ENCODE results near the gene CACNA1I. TPM values are rescaled to one million over a fixed set of nuclear protein-coding genes. Genes with fewer than 3 reads are reported as not detected.

Gene CACNA1I
- polyA plus RNA-seq, 3 donors: 0.04 TPM; not detected in 2

- Mint-ChIP-seq H3K27me3 (ENCODE audit: low read depth in 3 of 3) (peaks cover 6 to 29% (median 7%) of the 10 kb centered on the region in 3 donors), H3K36me3 (no peaks in the 10 kb centered on the region), H3K9me3 (peaks cover 0 to 1% (median 0%) of the 10 kb centered on the region in 7 donors), H3K4me1 (no peaks in the 10 kb centered on the region), H3K27ac (no peak overlapping the region), H3K4me3 (no peak overlapping the region)
- Histone ChIP-seq H3K4me3 (replicated peaks in 1 of 3; ENCODE audit: low read depth in 2 of 3, low read length in 3 of 3) (no peak overlapping the region), H3K27me3 (ENCODE audit: control insufficient read depth in 2 of 2, insufficient read depth in 2 of 2, low read length in 2 of 2) (peaks cover 0 to 4% of the 10 kb centered on the region in 2 donors), H2AFZ (ENCODE audit: insufficient read depth, low read depth, low read length, poor library complexity, severe bottlenecking) (no peak overlapping the region), H3K79me2 (ENCODE audit: insufficient read depth, low read length) (no peaks in the 10 kb centered on the region), H3K9me3 (replicated peaks in 1 of 2; ENCODE audit: control insufficient read depth in 1 of 2, insufficient read depth in 1 of 2, low read length in 2 of 2) (no peaks in the 10 kb centered on the region), H3K9ac (ENCODE audit: insufficient read depth, low read length, poor library complexity, severe bottlenecking) (no peak overlapping the region), H3K4me2 (replicated peaks; ENCODE audit: extremely low read depth, low read length, poor library complexity, severe bottlenecking) (no peak overlapping the region), H4K20me1 (ENCODE audit: insufficient read depth, low read length) (no peaks in the 10 kb centered on the region), H3K27ac (ENCODE audit: low read depth in 1 of 2, low read length in 2 of 2) (no peak overlapping the region), H3K36me3 (replicated peaks in 1 of 2; ENCODE audit: control insufficient read depth in 1 of 2, insufficient read depth in 2 of 2, low read length in 2 of 2) (no peaks in the 10 kb centered on the region), H3K4me1 (ENCODE audit: control insufficient read depth in 1 of 2, insufficient read depth in 2 of 2, low read length in 2 of 2) (no peaks in the 10 kb centered on the region)
- DNase-seq: no peak
- intact Hi-C loops (cut with micrococcal nuclease): no loop called here
- TF ChIP-seq CTCF (IDR thresholded peaks at IDR 0.05): no peak
- WGBS (ENCODE audit: insufficient coverage): 90% methylated on average over 11 of the region's 12 CpGs
Observed at GRCh38 chr22:39728236-39728860, 157.8 kb downstream of the CACNA1I start.

- Histone ChIP-seq H3K27ac (ENCODE audit: low read depth in 1 of 2, low read length in 2 of 2) (no peak overlapping the region), H3K4me2 (replicated peaks; ENCODE audit: extremely low read depth, low read length, poor library complexity, severe bottlenecking) (no peak overlapping the region), H3K4me1 (ENCODE audit: control insufficient read depth in 1 of 2, insufficient read depth in 2 of 2, low read length in 2 of 2) (no peaks in the 10 kb centered on the region), H3K79me2 (ENCODE audit: insufficient read depth, low read length) (no peaks in the 10 kb centered on the region), H3K4me3 (replicated peaks in 1 of 3; ENCODE audit: low read depth in 2 of 3, low read length in 3 of 3) (no peak overlapping the region), H3K27me3 (ENCODE audit: control insufficient read depth in 2 of 2, insufficient read depth in 2 of 2, low read length in 2 of 2) (peaks cover 0 to 4% of the 10 kb centered on the region in 2 donors), H3K9ac (ENCODE audit: insufficient read depth, low read length, poor library complexity, severe bottlenecking) (no peak overlapping the region), H3K36me3 (replicated peaks in 1 of 2; ENCODE audit: control insufficient read depth in 1 of 2, insufficient read depth in 2 of 2, low read length in 2 of 2) (no peaks in the 10 kb centered on the region), H3K9me3 (replicated peaks in 1 of 2; ENCODE audit: control insufficient read depth in 1 of 2, insufficient read depth in 1 of 2, low read length in 2 of 2) (no peaks in the 10 kb centered on the region), H2AFZ (ENCODE audit: insufficient read depth, low read depth, low read length, poor library complexity, severe bottlenecking) (no peak overlapping the region), H4K20me1 (ENCODE audit: insufficient read depth, low read length) (no peaks in the 10 kb centered on the region)
- WGBS (ENCODE audit: insufficient coverage): 82% methylated on average over 13 of the region's 13 CpGs
- peaks cover 0 to 2% (median 0%) of the 10 kb centered on the region in 7 donors for H3K9me3 Mint-ChIP-seq
- TF ChIP-seq CTCF (IDR thresholded peaks at IDR 0.05): no peak
- H3K27me3 Mint-ChIP-seq (ENCODE audit: low read depth in 3 of 3): peaks cover 4 to 29% (median 7%) of the 10 kb centered on the region in 3 donors
- H3K4me3 Mint-ChIP-seq: no peak overlapping the region
- no peak overlapping the region for H3K27ac Mint-ChIP-seq
- H3K36me3 Mint-ChIP-seq: no peaks in the 10 kb centered on the region
- DNase-seq: no peak
- intact Hi-C loops (cut with micrococcal nuclease): no loop called here
- H3K4me1 Mint-ChIP-seq: no peaks in the 10 kb centered on the region
Observed at GRCh38 chr22:39729141-39729934, 158.8 kb downstream of the CACNA1I start.
